A549 (cell line): Measurements from ENCODE around the gene SELPLG. TPM values are rescaled to one million over a fixed set of nuclear protein-coding genes. Genes with fewer than 3 reads are reported as not detected.

Experiments
- ATAC-seq, 2 experiments: fragments of 200-7000 bp in 1 of 2; fragments of >200 bp in 1 of 2; cut with Nextera tagmentation in 1 of 2; cut with Tn5 transposase in 1 of 2; 3 replicates each; pipeline versions ENCODE4 v1.8.0 to v1.9.1; 2018 to 2020; ENCODE audit warnings: mild to moderate bottlenecking in 1 of 2, moderate library complexity in 1 of 2
- CTCF ChIA-PET: fragments of 300-600 bp; sonication (Branson Sonifier 250); formaldehyde crosslinking; extraction: SDS; loops from one replicate; lab custom pipeline; 2021; ENCODE audit warnings: antibody characterized with exemption, inconsistent platforms; lab: Yijun Ruan, JAX
- POLR2A ChIA-PET: fragments of 350-600 bp; formaldehyde crosslinking; extraction: SDS; loops from one replicate; lab custom pipeline; 2021; ENCODE audit warnings: antibody characterized with exemption, inconsistent platforms; lab: Yijun Ruan, JAX
- DNase-seq, 2 experiments: peaks; one replicate each; pipeline versions ENCODE4 v3.0.0 to v3.0.0-alpha.2; 2011 to 2016; ENCODE audit warnings: low read depth in 1 of 2, low spot score in 1 of 2
- FAIRE-seq: peaks from 2 replicates; lab custom pipeline; 2011; peaks lifted over from hg19 to GRCh38; lab: Jason Lieb, UNC
- H3K27ac ChIP-seq, 2 experiments: fragments of >200 bp; sonication (Bioruptor Twin); formaldehyde crosslinking; 3 replicates each; pipeline ENCODE4 v1.5.1; 2016 to 2017
- H3K4me1 ChIP-seq: fragments of >200 bp; sonication (Bioruptor Twin); formaldehyde crosslinking; 3 replicates; pipeline ENCODE4 v1.6.1; 2016
- H3K4me2 ChIP-seq: fragments of >200 bp; sonication (Bioruptor Twin); formaldehyde crosslinking; 3 replicates; pipeline ENCODE4 v1.6.1; 2016
- H3K4me3 ChIP-seq: fragments of >200 bp; sonication (Bioruptor Twin); formaldehyde crosslinking; 3 replicates; pipeline ENCODE4 v1.5.1; 2016
- H3K9me3 ChIP-seq: fragments of >200 bp; sonication (Bioruptor Twin); formaldehyde crosslinking; 3 replicates; pipeline ENCODE4 v1.6.1; 2016
- BHLHE40 ChIP-seq: IDR thresholded peaks from 2 replicates; pipeline ENCODE4 v1.6.1; 2012; ENCODE audit warnings: low read depth, low read length, inconsistent platforms
- CBX8 ChIP-seq: fragments of 200-600 bp; sonication (generic); IDR thresholded peaks from 2 replicates; pipeline ENCODE4 v1.6.1; 2016
- EP300 ChIP-seq, 2 experiments: fragments of >200 bp; sonication (Bioruptor Twin); formaldehyde crosslinking; IDR thresholded peaks; 2 replicates in 1 of 2; 3 replicates in 1 of 2; pipeline ENCODE4 v1.6.1; 2016 to 2017
- HDAC2 ChIP-seq: fragments of 200-600 bp; sonication (generic); IDR thresholded peaks from 2 replicates; pipeline ENCODE4 v1.6.1; 2016
- HEYL ChIP-seq: fragments of 250-450 bp; sonication (Bioruptor Pico); IDR thresholded peaks from 2 replicates; pipeline ENCODE4 v1.8.0; 2021; ENCODE audit warnings: mild to moderate bottlenecking, moderate library complexity
- HMGXB4 ChIP-seq: fragments of 250-450 bp; sonication (Bioruptor Pico); IDR thresholded peaks from 2 replicates; pipeline ENCODE4 v1.5.0; 2021; ENCODE audit warnings: mild to moderate bottlenecking, moderate library complexity, borderline replicate concordance
- POLR2AphosphoS2 ChIP-seq: conservative IDR thresholded peaks from 2 replicates; pipeline ENCODE4 v1.6.1; 2012; ENCODE audit warnings: low read length, improper control_type of control experiment, inconsistent platforms
- REST ChIP-seq: fragments of 200-600 bp; sonication (generic); IDR thresholded peaks from 2 replicates; pipeline ENCODE4 v1.6.1; 2016; ENCODE audit warnings: antibody characterized with exemption, mild to moderate bottlenecking, moderate library complexity
- SMC3 ChIP-seq: fragments of >200 bp; sonication (Bioruptor Twin); formaldehyde crosslinking; IDR thresholded peaks from 3 replicates; pipeline ENCODE4 v1.6.1; 2018; ENCODE audit warnings: inconsistent platforms
- SREBF2 ChIP-seq: fragments of 450-650 bp; IDR thresholded peaks from 2 replicates; pipeline ENCODE4 v1.6.1; 2014; ENCODE audit warnings: mild to moderate bottlenecking, moderate library complexity
- ZFP36 ChIP-seq: fragments of 450-650 bp; IDR thresholded peaks from 2 replicates; pipeline ENCODE4 v1.6.1; 2014; ENCODE audit warnings: borderline replicate concordance; ENCODE audit not compliant: partially characterized antibody
- ZNF302 ChIP-seq: fragments of 250-450 bp; sonication (Bioruptor Pico); IDR thresholded peaks from 2 replicates; pipeline ENCODE4 v1.9.0; 2021; ENCODE audit warnings: inconsistent platforms, mild to moderate bottlenecking, moderate library complexity
- ZSCAN20 ChIP-seq: fragments of 250-450 bp; sonication (Bioruptor Pico); IDR thresholded peaks from 2 replicates; pipeline ENCODE4 v1.8.0; 2022; ENCODE audit warnings: mild to moderate bottlenecking, moderate library complexity
- WGBS: methylation state at CpG from one replicate; pipeline ENCODE4 v1.1.6; 2017; ENCODE audit errors: missing lambda C conversion rate; 5-methylcytosine and 5-hydroxymethylcytosine counted together
- polyA plus RNA-seq, 4 experiments: library from polyadenylated mRNA; depleted of rRNA in 3 of 4; stranded (reverse); fragments of >200 nt; fragmentation: RNase III in 1 of 4; extraction: RNeasy Plus Mini Kit Qiagen cat#74134 plus additional on column Dnase treatment in 1 of 4; gene quantifications; 2 replicates in 3 of 4; 3 replicates in 1 of 4; pipeline ENCODE4 v1.2.3, GENCODE V29; 2011 to 2017
- TF ChIP-seq, protein P1 (sequence below): fragments of 250-450 bp; sonication (Bioruptor Pico); IDR thresholded peaks from 2 replicates; pipeline ENCODE4 v1.5.0; 2020; ENCODE audit warnings: low read depth, mild to moderate bottlenecking, moderate library complexity
- TF ChIP-seq, protein P2 (sequence below): fragments of 450-650 bp; IDR thresholded peaks from 2 replicates; pipeline ENCODE4 v1.6.1; 2014; ENCODE audit warnings: antibody characterized with exemption
- TF ChIP-seq, protein P3 (sequence below): fragments of >200 bp; sonication (Bioruptor Twin); formaldehyde crosslinking; IDR thresholded peaks from 3 replicates; pipeline ENCODE4 v1.5.1; 2016

Gene SELPLG
- polyA plus RNA-seq, 2 of the 4 experiments (the other 2 are of a cell fraction): 0.17 to 0.67 TPM

DNA sequence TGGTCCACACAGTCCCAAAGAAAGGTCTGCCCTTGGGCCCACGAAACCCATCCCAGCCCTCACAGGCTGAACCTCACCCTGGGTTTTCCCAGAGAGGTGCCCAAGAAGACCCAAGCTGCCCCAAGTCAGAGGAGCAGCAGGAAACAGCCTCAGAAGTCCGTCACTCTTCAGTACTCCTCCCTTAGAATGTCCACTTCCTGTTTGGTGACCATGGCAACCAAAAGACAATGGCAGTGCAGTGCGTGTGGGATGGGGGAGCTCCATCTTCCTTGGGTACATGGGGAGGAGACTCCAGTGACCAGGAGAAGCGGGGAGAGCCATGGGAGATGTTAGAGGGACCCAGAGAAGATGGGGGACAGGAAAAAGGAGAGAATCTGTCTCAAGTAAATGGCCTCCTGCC lies 11.3 kb downstream of the SELPLG start:
- DNase-seq: peak in 1 of 2 experiments; percentile 65
- TF ChIP-seq SMC3: no peak
- TF ChIP-seq SREBF2: no peak
- TF ChIP-seq, protein P1, sequence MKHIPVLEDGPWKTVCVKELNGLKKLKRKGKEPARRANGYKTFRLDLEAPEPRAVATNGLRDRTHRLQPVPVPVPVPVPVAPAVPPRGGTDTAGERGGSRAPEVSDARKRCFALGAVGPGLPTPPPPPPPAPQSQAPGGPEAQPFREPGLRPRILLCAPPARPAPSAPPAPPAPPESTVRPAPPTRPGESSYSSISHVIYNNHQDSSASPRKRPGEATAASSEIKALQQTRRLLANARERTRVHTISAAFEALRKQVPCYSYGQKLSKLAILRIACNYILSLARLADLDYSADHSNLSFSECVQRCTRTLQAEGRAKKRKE (CRISPR knock-in tag): no peak
- no peak for TF ChIP-seq HMGXB4 (CRISPR knock-in tag)
- TF ChIP-seq POLR2AphosphoS2: no peak
- POLR2A ChIA-PET: no interaction called here
- Histone ChIP-seq H3K4me3 (no peak overlapping the region), H3K4me2 (no peak overlapping the region), H3K4me1 (0 out of 3 replicates have a peak, but pooled peaks cover 3% of the 10 kb centered on the region), H3K9me3 (no peaks in the 10 kb centered on the region), H3K27ac (peak overlapping the region in 1 of 2 experiments; percentile 7; a peak in 1 of 6 replicates)
- FAIRE-seq: no peak
- CTCF ChIA-PET: interaction anchor here (1.0 to 20.7 kb wide), 4 partner anchors 12 to 58 kb away, joined by 3 to 533 read pairs (median 172); partner anchors contain the start of genes ISCU, SART3, SELPLG and TMEM119
- peak in 1 of 2 experiments; percentile 52; a peak in 3 of 6 replicates for ATAC-seq
- 45% methylated on average over 3 of the region's 4 CpGs for WGBS

GRCh38 chr12:108621161-108621560 lies 12.5 kb downstream of the SELPLG start:
- Histone ChIP-seq H3K27ac (no peak overlapping the region), H3K4me2 (no peak overlapping the region), H3K4me3 (no peak overlapping the region), H3K9me3 (no peaks in the 10 kb centered on the region), H3K4me1 (0 out of 3 replicates have a peak, but pooled peaks cover 3% of the 10 kb centered on the region)
- TF ChIP-seq, protein P2, sequence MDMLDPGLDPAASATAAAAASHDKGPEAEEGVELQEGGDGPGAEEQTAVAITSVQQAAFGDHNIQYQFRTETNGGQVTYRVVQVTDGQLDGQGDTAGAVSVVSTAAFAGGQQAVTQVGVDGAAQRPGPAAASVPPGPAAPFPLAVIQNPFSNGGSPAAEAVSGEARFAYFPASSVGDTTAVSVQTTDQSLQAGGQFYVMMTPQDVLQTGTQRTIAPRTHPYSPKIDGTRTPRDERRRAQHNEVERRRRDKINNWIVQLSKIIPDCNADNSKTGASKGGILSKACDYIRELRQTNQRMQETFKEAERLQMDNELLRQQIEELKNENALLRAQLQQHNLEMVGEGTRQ: no peak
- TF ChIP-seq BHLHE40 (no peak), HDAC2 (no peak), ZSCAN20 (CRISPR knock-in tag) (no peak), EP300 (IDR thresholded peaks at IDR 0.05) (no peak), ZFP36 (no peak), CBX8 (no peak), HEYL (CRISPR knock-in tag) (no peak), ZNF302 (no peak), REST (no peak)
- TF ChIP-seq, protein P3, sequence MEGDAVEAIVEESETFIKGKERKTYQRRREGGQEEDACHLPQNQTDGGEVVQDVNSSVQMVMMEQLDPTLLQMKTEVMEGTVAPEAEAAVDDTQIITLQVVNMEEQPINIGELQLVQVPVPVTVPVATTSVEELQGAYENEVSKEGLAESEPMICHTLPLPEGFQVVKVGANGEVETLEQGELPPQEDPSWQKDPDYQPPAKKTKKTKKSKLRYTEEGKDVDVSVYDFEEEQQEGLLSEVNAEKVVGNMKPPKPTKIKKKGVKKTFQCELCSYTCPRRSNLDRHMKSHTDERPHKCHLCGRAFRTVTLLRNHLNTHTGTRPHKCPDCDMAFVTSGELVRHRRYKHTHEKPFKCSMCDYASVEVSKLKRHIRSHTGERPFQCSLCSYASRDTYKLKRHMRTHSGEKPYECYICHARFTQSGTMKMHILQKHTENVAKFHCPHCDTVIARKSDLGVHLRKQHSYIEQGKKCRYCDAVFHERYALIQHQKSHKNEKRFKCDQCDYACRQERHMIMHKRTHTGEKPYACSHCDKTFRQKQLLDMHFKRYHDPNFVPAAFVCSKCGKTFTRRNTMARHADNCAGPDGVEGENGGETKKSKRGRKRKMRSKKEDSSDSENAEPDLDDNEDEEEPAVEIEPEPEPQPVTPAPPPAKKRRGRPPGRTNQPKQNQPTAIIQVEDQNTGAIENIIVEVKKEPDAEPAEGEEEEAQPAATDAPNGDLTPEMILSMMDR: no peak
- no peak for ATAC-seq
- ChIA-PET CTCF (interaction anchor here (0.6 to 20.7 kb wide), 5 partner anchors 13 to 182 kb away, joined by 3 to 533 read pairs (median 166); partner anchors contain the start of genes ISCU, SART3, SELPLG and TMEM119), POLR2A (no interaction called here)
- no peak for DNase-seq
- FAIRE-seq: no peak
- WGBS: 84% methylated on average over 3 of the region's 3 CpGs
